CD14-positive monocyte (primary cell): ENCODE measurements around the gene MCL1. TPM values are rescaled to one million over a fixed set of nuclear protein-coding genes. Genes with fewer than 3 reads are reported as not detected.

ENCODE experiments used
- DNase-seq, 3 donors: peaks; one replicate each; pipeline ENCODE4 v3.0.0-alpha.2; 2011 to 2022
- H2AFZ ChIP-seq: 2 replicates; pipeline ENCODE4 v1.6.0; 2012; ENCODE audit warnings: mild to moderate bottlenecking, low read depth, low read length, inconsistent platforms; ENCODE audit not compliant: insufficient read depth, poor library complexity, severe bottlenecking
- H3K27ac ChIP-seq, 2 donors: 1 replicate in 1 of 2; 2 replicates in 1 of 2; pipeline ENCODE4 v1.5.1; 2012 to 2013; ENCODE audit warnings: low read length in 2 of 2, control low read depth in 1 of 2, inconsistent platforms in 1 of 2, low read depth in 1 of 2, mild to moderate bottlenecking in 1 of 2
- H3K27me3 ChIP-seq, 2 donors: one replicate each; pipeline versions ENCODE4 v1.6.0 to v1.6.1; 2011 to 2013; ENCODE audit warnings: low read length in 2 of 2; ENCODE audit not compliant: control insufficient read depth in 2 of 2, insufficient read depth in 2 of 2
- H3K36me3 ChIP-seq, 2 donors: replicated peaks in 1 of 2; 1 replicate in 1 of 2; 2 replicates in 1 of 2; pipeline versions ENCODE4 v1.5.1 to v1.6.1; 2012 to 2013; ENCODE audit warnings: low read length in 2 of 2, control low read depth in 1 of 2, inconsistent platforms in 1 of 2, mild to moderate bottlenecking in 1 of 2; ENCODE audit not compliant: insufficient read depth in 2 of 2, control insufficient read depth in 1 of 2
- H3K4me1 ChIP-seq, 2 donors: 1 replicate in 1 of 2; 2 replicates in 1 of 2; pipeline versions ENCODE4 v1.5.1 to v1.6.1; 2012 to 2013; ENCODE audit warnings: low read length in 2 of 2, control low read depth in 1 of 2, inconsistent platforms in 1 of 2, mild to moderate bottlenecking in 1 of 2, moderate library complexity in 1 of 2; ENCODE audit not compliant: insufficient read depth in 2 of 2, control insufficient read depth in 1 of 2
- H3K4me2 ChIP-seq: replicated peaks from 2 replicates; pipeline ENCODE3; 2012; ENCODE audit warnings: low read length, moderate library complexity, mild to moderate bottlenecking; ENCODE audit not compliant: poor library complexity, severe bottlenecking; ENCODE audit errors: extremely low read depth
- H3K4me3 ChIP-seq, 3 experiments: fragments of 200-600 bp in 1 of 3; sonication (generic) in 1 of 3; replicated peaks in 1 of 3; 1 replicate in 2 of 3; 2 replicates in 1 of 3; pipeline ENCODE4 v1.5.1; 2011 to 2013; ENCODE audit warnings: low read length in 3 of 3, mild to moderate bottlenecking in 3 of 3, control low read depth in 2 of 3, low read depth in 2 of 3, inconsistent platforms in 1 of 3, moderate library complexity in 1 of 3
- H3K79me2 ChIP-seq: 2 replicates; pipeline ENCODE4 v1.6.0; 2012; ENCODE audit warnings: mild to moderate bottlenecking, control low read depth, inconsistent platforms, low read length, moderate library complexity; ENCODE audit not compliant: insufficient read depth
- H3K9ac ChIP-seq: 2 replicates; pipeline ENCODE4 v1.6.0; 2017; ENCODE audit warnings: low read length, mild to moderate bottlenecking; ENCODE audit not compliant: insufficient read depth, poor library complexity, severe bottlenecking
- H3K9me3 ChIP-seq, 2 donors: replicated peaks in 1 of 2; 1 replicate in 1 of 2; 2 replicates in 1 of 2; pipeline versions ENCODE4 v1.5.1 to v1.6.1; 2012 to 2013; ENCODE audit warnings: low read length in 2 of 2, control low read depth in 1 of 2; ENCODE audit not compliant: control insufficient read depth in 1 of 2, insufficient read depth in 1 of 2
- H4K20me1 ChIP-seq: 2 replicates; pipeline ENCODE4 v1.6.0; 2012; ENCODE audit warnings: mild to moderate bottlenecking, low read length, control low read depth, moderate library complexity; ENCODE audit not compliant: insufficient read depth
- H3K27ac Mint-ChIP-seq, 7 donors: one replicate each; pipeline ENCODE4 v1.8.0; 2020; ENCODE audit warnings: mild to moderate bottlenecking in 7 of 7, mixed read lengths in 7 of 7, moderate library complexity in 6 of 7, inconsistent platforms in 2 of 7
- H3K27me3 Mint-ChIP-seq, 3 donors: one replicate each; pipeline ENCODE4 v1.8.0; 2021 to 2022; ENCODE audit warnings: low read depth in 3 of 3, mild to moderate bottlenecking in 3 of 3, mixed read lengths in 3 of 3, moderate library complexity in 3 of 3, inconsistent platforms in 1 of 3
- H3K36me3 Mint-ChIP-seq, 2 donors: one replicate each; pipeline ENCODE4 v1.8.0; 2020; ENCODE audit warnings: mixed read lengths in 2 of 2, inconsistent platforms in 1 of 2, mild to moderate bottlenecking in 1 of 2
- H3K4me1 Mint-ChIP-seq: one replicate; pipeline ENCODE4 v1.8.0; 2020; ENCODE audit warnings: mild to moderate bottlenecking, mixed read lengths
- H3K4me3 Mint-ChIP-seq, 2 donors: one replicate each; pipeline ENCODE4 v1.8.0; 2020; ENCODE audit warnings: mild to moderate bottlenecking in 2 of 2, mixed read lengths in 2 of 2, moderate library complexity in 1 of 2
- H3K9me3 Mint-ChIP-seq, 7 donors: one replicate each; pipeline ENCODE4 v1.8.0; 2020 to 2022; ENCODE audit warnings: mixed read lengths in 7 of 7, mild to moderate bottlenecking in 6 of 7, moderate library complexity in 6 of 7, inconsistent platforms in 2 of 7
- WGBS: methylation state at CpG from one replicate; pipeline ENCODE4 v1.1.5; 2013; ENCODE audit warnings: missing lambda C conversion rate; ENCODE audit not compliant: insufficient coverage; 5-methylcytosine and 5-hydroxymethylcytosine counted together
- intact Hi-C, 2 donors: fragments of 100-400 bp; cut with micrococcal nuclease; formaldehyde crosslinking; loops; one replicate each; pipeline versions ENCODE4 v1.15.0 to v1.15.1; 2023
- polyA plus RNA-seq, 3 donors: library from polyadenylated mRNA; depleted of rRNA in 1 of 3; unstranded in 2 of 3; stranded (reverse) in 1 of 3; fragments of 300-500 nt in 2 of 3; fragments of >200 nt in 1 of 3; fragmentation: Illumina TruSeq in 2 of 3; gene quantifications; 1 replicate in 2 of 3; 2 replicates in 1 of 3; pipeline ENCODE4 v1.2.3, GENCODE V29; 2012 to 2021
- TF ChIP-seq, protein P1 (sequence below): fragments of 200-600 bp; IDR thresholded peaks from one replicate; pipeline ENCODE4 v1.8.0; 2022; ENCODE audit warnings: antibody characterized with exemption, mild to moderate bottlenecking

Gene MCL1
- polyA plus RNA-seq, 3 donors, result 287 to 2,076 (median 301) TPM

DNA sequence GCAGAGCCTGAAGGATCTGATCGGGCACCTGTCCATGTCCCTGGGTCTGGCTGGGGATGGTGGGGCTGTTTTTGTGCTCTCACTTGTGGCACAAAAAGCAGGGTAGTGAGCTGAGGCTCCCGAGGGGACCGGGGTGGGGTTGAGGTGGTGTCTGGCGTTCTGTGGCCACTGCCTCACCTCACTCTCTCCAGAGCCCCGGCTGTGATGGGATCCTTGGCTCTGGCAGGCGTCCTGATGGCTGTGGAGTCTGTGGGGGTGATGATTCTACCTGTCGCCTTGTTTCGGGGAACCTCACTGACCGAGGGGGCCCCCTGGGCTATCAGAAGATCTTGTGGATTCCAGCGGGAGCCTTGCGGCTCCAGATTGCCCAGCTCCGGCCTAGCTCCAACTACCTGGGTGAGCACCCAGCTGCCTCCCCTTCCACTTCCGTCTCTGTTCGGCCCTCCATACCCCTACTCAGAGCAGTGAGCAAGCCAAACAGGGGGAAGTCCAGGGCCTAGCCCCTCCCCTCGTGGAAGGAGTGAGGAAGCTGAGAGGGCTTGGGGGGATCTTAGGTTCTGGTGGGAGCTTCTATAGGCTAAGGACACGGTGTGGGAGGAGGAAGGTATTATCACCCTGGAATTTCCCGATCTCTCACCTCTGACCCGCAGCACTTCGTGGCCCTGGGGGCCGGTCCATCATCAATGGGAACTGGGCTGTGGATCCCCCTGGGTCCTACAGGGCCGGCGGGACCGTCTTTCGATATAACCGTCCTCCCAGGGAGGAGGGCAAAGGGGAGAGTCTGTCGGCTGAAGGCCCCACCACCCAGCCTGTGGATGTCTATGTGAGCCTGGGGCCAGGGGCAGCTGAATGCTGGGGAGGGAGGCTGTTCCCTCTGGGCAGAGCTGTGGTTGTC lies 23.2 kb downstream of the MCL1 start:
- peak in 1 of 3 donors; percentile 20 for DNase-seq
- Mint-ChIP-seq H3K4me3 (no peak overlapping the region), H3K27ac (peak overlapping the region in 3 of 7 donors; percentile 42 to 68 (median 44)), H3K9me3 (peaks cover 0 to 2% (median 0%) of the 10 kb centered on the region in 7 donors), H3K27me3 (peaks cover 0 to 5% (median 2%) of the 10 kb centered on the region in 3 donors), H3K36me3 (peaks cover 51 to 69% of the 10 kb centered on the region in 2 donors), H3K4me1 (peaks cover 61% of the 10 kb centered on the region)
- peaks cover 44 to 66% of the 10 kb centered on the region in 2 donors for H3K36me3 ChIP-seq
- H3K27ac ChIP-seq, result no peak overlapping the region
- TF ChIP-seq, protein P1, sequence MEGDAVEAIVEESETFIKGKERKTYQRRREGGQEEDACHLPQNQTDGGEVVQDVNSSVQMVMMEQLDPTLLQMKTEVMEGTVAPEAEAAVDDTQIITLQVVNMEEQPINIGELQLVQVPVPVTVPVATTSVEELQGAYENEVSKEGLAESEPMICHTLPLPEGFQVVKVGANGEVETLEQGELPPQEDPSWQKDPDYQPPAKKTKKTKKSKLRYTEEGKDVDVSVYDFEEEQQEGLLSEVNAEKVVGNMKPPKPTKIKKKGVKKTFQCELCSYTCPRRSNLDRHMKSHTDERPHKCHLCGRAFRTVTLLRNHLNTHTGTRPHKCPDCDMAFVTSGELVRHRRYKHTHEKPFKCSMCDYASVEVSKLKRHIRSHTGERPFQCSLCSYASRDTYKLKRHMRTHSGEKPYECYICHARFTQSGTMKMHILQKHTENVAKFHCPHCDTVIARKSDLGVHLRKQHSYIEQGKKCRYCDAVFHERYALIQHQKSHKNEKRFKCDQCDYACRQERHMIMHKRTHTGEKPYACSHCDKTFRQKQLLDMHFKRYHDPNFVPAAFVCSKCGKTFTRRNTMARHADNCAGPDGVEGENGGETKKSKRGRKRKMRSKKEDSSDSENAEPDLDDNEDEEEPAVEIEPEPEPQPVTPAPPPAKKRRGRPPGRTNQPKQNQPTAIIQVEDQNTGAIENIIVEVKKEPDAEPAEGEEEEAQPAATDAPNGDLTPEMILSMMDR, result no peak
- peaks cover 65% of the 10 kb centered on the region for H3K79me2 ChIP-seq
- intact Hi-C loops, result loop anchor here in 1 of 2 donors (10.0 kb wide), 2 partner anchors 71 to 291 kb away; partner anchors contain the start of genes APH1A and TARS2
- no peaks in the 10 kb centered on the region for H3K27me3 ChIP-seq
- H3K4me1 ChIP-seq, result peaks cover 62 to 64% of the 10 kb centered on the region in 2 donors
- no peaks in the 10 kb centered on the region for H3K9me3 ChIP-seq
- no peak overlapping the region for H3K9ac ChIP-seq
- H2AFZ ChIP-seq, result no peak overlapping the region
- no peak overlapping the region for H3K4me3 ChIP-seq
- H4K20me1 ChIP-seq, result peaks cover 61% of the 10 kb centered on the region
- H3K4me2 ChIP-seq, result no peak overlapping the region
- 92% methylated on average over 14 of the region's 26 CpGs for WGBS

DNA sequence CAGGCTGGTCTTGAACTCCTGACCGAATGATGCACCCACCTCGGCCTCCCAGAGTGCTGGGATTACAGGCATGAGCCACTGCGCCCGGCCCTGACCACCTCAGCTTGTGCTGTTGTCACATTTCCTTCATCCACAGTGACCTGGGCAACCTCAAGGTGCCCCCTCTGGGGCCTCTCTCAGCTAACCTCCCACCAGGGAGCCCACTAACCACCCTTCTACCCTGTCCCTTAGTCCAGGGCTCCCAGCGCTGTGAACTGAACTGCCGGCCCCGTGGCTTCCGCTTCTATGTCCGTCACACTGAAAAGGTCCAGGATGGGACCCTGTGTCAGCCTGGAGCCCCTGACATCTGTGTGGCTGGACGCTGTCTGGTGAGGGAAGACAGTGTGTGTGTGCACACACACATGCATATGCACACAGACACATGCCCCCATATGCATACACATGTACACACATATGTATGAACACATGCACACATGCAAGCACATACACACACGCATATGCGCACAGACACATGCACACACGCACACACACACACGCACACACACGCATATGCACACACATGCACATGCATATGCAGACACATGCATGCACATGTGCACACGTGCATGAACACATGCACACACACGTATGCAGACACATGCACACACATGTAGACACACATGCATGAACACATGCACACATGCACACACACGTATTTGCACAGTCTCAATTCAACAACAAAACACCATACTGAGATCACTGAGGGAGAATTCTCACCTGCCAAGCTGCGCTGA lies 24.0 kb downstream of the MCL1 start:
- Histone ChIP-seq H3K4me3 (no peak overlapping the region), H3K27me3 (no peaks in the 10 kb centered on the region), H3K36me3 (peaks cover 44 to 64% of the 10 kb centered on the region in 2 donors), H3K9ac (no peak overlapping the region), H4K20me1 (peaks cover 52% of the 10 kb centered on the region), H3K4me2 (no peak overlapping the region), H3K79me2 (peaks cover 68% of the 10 kb centered on the region), H3K9me3 (no peaks in the 10 kb centered on the region), H3K27ac (no peak overlapping the region), H2AFZ (no peak overlapping the region), H3K4me1 (peaks cover 62 to 65% of the 10 kb centered on the region in 2 donors)
- intact Hi-C loops, result loop anchor here in 1 of 2 donors (10.0 kb wide), 2 partner anchors 71 to 291 kb away; partner anchors contain the start of genes APH1A and TARS2
- no peak overlapping the region for H3K4me3 Mint-ChIP-seq
- H3K36me3 Mint-ChIP-seq, result peaks cover 51 to 65% of the 10 kb centered on the region in 2 donors
- peaks cover 61% of the 10 kb centered on the region for H3K4me1 Mint-ChIP-seq
- peak overlapping the region in 2 of 7 donors; percentile 35 to 46 for H3K27ac Mint-ChIP-seq
- H3K27me3 Mint-ChIP-seq, result peaks cover 0 to 5% (median 2%) of the 10 kb centered on the region in 3 donors
- peaks cover 0 to 2% (median 0%) of the 10 kb centered on the region in 7 donors for H3K9me3 Mint-ChIP-seq
- TF ChIP-seq, protein P1, result no peak
- peak in 2 of 3 donors; percentile 18 to 37 for DNase-seq
- WGBS, result 82% methylated on average over 10 of the region's 19 CpGs
